IMR-90 (cell line): Measurements from ENCODE around the gene BRS3. TPM values are rescaled to one million over a fixed set of nuclear protein-coding genes. Genes with fewer than 3 reads are reported as not detected.

Experiments
- ATAC-seq: fragments of 200-7000 bp; cut with Tn5 transposase; 2 replicates; pipeline ENCODE4 v1.9.1; 2020; ENCODE audit warnings: low read depth, mild to moderate bottlenecking, moderate library complexity
- BruUV-seq: library from RNA; stranded (reverse); fragments of 400-500 nt; replicated peaks from 2 replicates; lab custom pipeline; 2021; lab: Mats Ljungman, UMichigan
- CTCF ChIA-PET: fragments of 300-600 bp; formaldehyde crosslinking; extraction: SDS; loops from one replicate; lab custom pipeline; 2021; ENCODE audit warnings: antibody characterized with exemption; lab: Yijun Ruan, JAX
- POLR2A ChIA-PET: fragments of 300-600 bp; sonication (Branson Sonifier 250); formaldehyde crosslinking; loops from one replicate; lab custom pipeline; 2022; ENCODE audit warnings: antibody characterized with exemption; ENCODE audit not compliant: unreplicated experiment; lab: Charles Lee
- DNase-seq: peaks from one replicate; pipeline ENCODE4 v3.0.0; 2013
- H2AFZ ChIP-seq: replicated peaks from 2 replicates; pipeline ENCODE3; 2013; ENCODE audit warnings: low read length, mild to moderate bottlenecking; ENCODE audit not compliant: poor library complexity
- H2AK5ac ChIP-seq: 2 replicates; pipeline ENCODE4 v1.6.1; 2013; ENCODE audit warnings: low read depth, low read length, inconsistent platforms
- H2AK9ac ChIP-seq: replicated peaks from 2 replicates; pipeline ENCODE3; 2013; ENCODE audit warnings: mild to moderate bottlenecking, low read depth, low read length, moderate library complexity; ENCODE audit not compliant: poor library complexity
- H2BK120ac ChIP-seq: 2 replicates; pipeline ENCODE4 v1.6.1; 2013; ENCODE audit warnings: low read depth, low read length, inconsistent platforms
- H2BK15ac ChIP-seq: 3 replicates; pipeline ENCODE4 v1.6.1; 2013; ENCODE audit warnings: low read depth, low read length, inconsistent platforms
- H2BK20ac ChIP-seq: 2 replicates; pipeline ENCODE4 v1.6.1; 2013; ENCODE audit warnings: low read depth, mild to moderate bottlenecking, inconsistent platforms, low read length, moderate library complexity
- H2BK5ac ChIP-seq: 2 replicates; pipeline ENCODE4 v1.6.1; 2013; ENCODE audit warnings: mild to moderate bottlenecking, low read depth, low read length, inconsistent platforms; ENCODE audit not compliant: poor library complexity, severe bottlenecking
- H3K14ac ChIP-seq: replicated peaks from 2 replicates; pipeline ENCODE4 v1.6.1; 2013; ENCODE audit warnings: low read depth, low read length, inconsistent platforms
- H3K18ac ChIP-seq: 2 replicates; pipeline ENCODE4 v1.6.1; 2013; ENCODE audit warnings: low read depth, low read length, control low read depth
- H3K23ac ChIP-seq: 2 replicates; pipeline ENCODE4 v1.6.1; 2013; ENCODE audit warnings: low read depth, low read length, inconsistent platforms
- H3K27ac ChIP-seq: 2 replicates; pipeline ENCODE4 v1.5.1; 2013; ENCODE audit warnings: mild to moderate bottlenecking, control low read depth, low read length; ENCODE audit not compliant: insufficient read depth
- H3K27me3 ChIP-seq: 2 replicates; pipeline ENCODE4 v1.6.1; 2013; ENCODE audit warnings: low read length; ENCODE audit not compliant: control insufficient read depth, insufficient read depth
- H3K36me3 ChIP-seq: 2 replicates; pipeline ENCODE4 v1.6.1; 2013; ENCODE audit warnings: low read length, mixed read lengths; ENCODE audit not compliant: control insufficient read depth, insufficient read depth
- H3K4ac ChIP-seq: 2 replicates; pipeline ENCODE4 v1.6.1; 2013; ENCODE audit warnings: low read depth, low read length, inconsistent platforms
- H3K4me1 ChIP-seq: 2 replicates; pipeline ENCODE4 v1.6.1; 2013; ENCODE audit warnings: low read length, mixed read lengths; ENCODE audit not compliant: control insufficient read depth, insufficient read depth
- H3K4me2 ChIP-seq: 2 replicates; pipeline ENCODE4 v1.6.1; 2013; ENCODE audit warnings: low read depth, mild to moderate bottlenecking, control low read depth, low read length, moderate library complexity
- H3K4me3 ChIP-seq: 2 replicates; pipeline ENCODE4 v1.5.1; 2013; ENCODE audit warnings: low read depth, mild to moderate bottlenecking, control low read depth, low read length, moderate library complexity; ENCODE audit not compliant: insufficient read depth
- H3K56ac ChIP-seq: 2 replicates; pipeline ENCODE4 v1.6.1; 2013; ENCODE audit warnings: low read length, inconsistent platforms; ENCODE audit not compliant: insufficient read depth; ENCODE audit errors: extremely low read depth
- H3K79me1 ChIP-seq, 2 experiments: 2 replicates each; pipeline ENCODE4 v1.6.1; 2013; ENCODE audit warnings: low read length in 2 of 2, inconsistent platforms in 1 of 2, low read depth in 1 of 2
- H3K9ac ChIP-seq: 2 replicates; pipeline ENCODE4 v1.6.1; 2013; ENCODE audit warnings: low read depth, low read length, control low read depth
- H3K9me1 ChIP-seq: 2 replicates; pipeline ENCODE4 v1.6.1; 2013; ENCODE audit warnings: low read length, inconsistent platforms; ENCODE audit not compliant: insufficient read depth
- H3K9me3 ChIP-seq: 2 replicates; pipeline ENCODE4 v1.6.1; 2013; ENCODE audit warnings: low read length; ENCODE audit not compliant: control insufficient read depth, insufficient read depth
- H4K20me1 ChIP-seq: 2 replicates; pipeline ENCODE4 v1.6.1; 2013; ENCODE audit warnings: low read length, inconsistent platforms; ENCODE audit not compliant: insufficient read depth
- H4K5ac ChIP-seq: 2 replicates; pipeline ENCODE4 v1.6.1; 2013; ENCODE audit warnings: mild to moderate bottlenecking, low read depth, low read length, control low read depth
- H4K8ac ChIP-seq, 2 experiments: 2 replicates each; pipeline ENCODE4 v1.6.1; 2013; ENCODE audit warnings: low read depth in 2 of 2, low read length in 2 of 2, control low read depth in 1 of 2, inconsistent platforms in 1 of 2
- H4K91ac ChIP-seq: 2 replicates; pipeline ENCODE4 v1.6.1; 2013; ENCODE audit warnings: low read depth, low read length, inconsistent platforms; ENCODE audit not compliant: insufficient read depth
- BHLHE40 ChIP-seq: fragments of 150-350 bp; IDR thresholded peaks from 2 replicates; pipeline ENCODE4 v1.6.1; 2016; ENCODE audit warnings: mild to moderate bottlenecking, low read depth, low read length
- CEBPB ChIP-seq: IDR thresholded peaks from 2 replicates; pipeline ENCODE4 v1.6.1; 2012; ENCODE audit warnings: low read depth, low read length, improper control_type of control experiment
- CHD1 ChIP-seq: IDR thresholded peaks from 2 replicates; pipeline ENCODE4 v1.6.1; 2012; ENCODE audit warnings: low read depth, low read length, improper control_type of control experiment
- FOS ChIP-seq: fragments of 150-350 bp; IDR thresholded peaks from 2 replicates; pipeline ENCODE4 v1.6.1; 2016; ENCODE audit warnings: low read depth, low read length
- MAFK ChIP-seq: IDR thresholded peaks from 2 replicates; pipeline ENCODE4 v1.6.1; 2012; ENCODE audit warnings: low read depth, low read length, improper control_type of control experiment
- MAZ ChIP-seq: IDR thresholded peaks from 2 replicates; pipeline ENCODE4 v1.6.1; 2012; ENCODE audit warnings: low read depth, mild to moderate bottlenecking, low read length, improper control_type of control experiment, moderate library complexity, borderline replicate concordance
- MXI1 ChIP-seq: IDR thresholded peaks from 2 replicates; pipeline ENCODE4 v1.6.1; 2012; ENCODE audit warnings: low read depth, mild to moderate bottlenecking, low read length, moderate library complexity, borderline replicate concordance
- NFE2L2 ChIP-seq: fragments of 150-350 bp; IDR thresholded peaks from 2 replicates; pipeline ENCODE4 v1.6.1; 2016; ENCODE audit warnings: low read depth, mild to moderate bottlenecking, low read length
- RAD21 ChIP-seq: IDR thresholded peaks from 2 replicates; pipeline ENCODE4 v1.6.1; 2012; ENCODE audit warnings: low read length, improper control_type of control experiment
- RCOR1 ChIP-seq: IDR thresholded peaks from 2 replicates; pipeline ENCODE4 v1.6.1; 2012; ENCODE audit warnings: mild to moderate bottlenecking, low read length, improper control_type of control experiment; ENCODE audit not compliant: insufficient replicate concordance
- RFX5 ChIP-seq: IDR thresholded peaks from 2 replicates; pipeline ENCODE4 v1.8.0; 2012; ENCODE audit warnings: low read depth, mild to moderate bottlenecking, low read length, moderate library complexity
- SMC3 ChIP-seq: fragments of 150-350 bp; IDR thresholded peaks from 2 replicates; pipeline ENCODE4 v1.6.1; 2016; ENCODE audit warnings: low read depth, mild to moderate bottlenecking, antibody characterized with exemption, low read length, moderate library complexity
- WGBS, 2 experiments: methylation state at CpG; one replicate each; pipeline versions ENCODE4 v1.1.5 to v1.1.7; 2013; ENCODE audit warnings: missing lambda C conversion rate in 2 of 2; ENCODE audit not compliant: insufficient read length in 1 of 2; ENCODE audit errors: extremely low coverage in 2 of 2; 5-methylcytosine and 5-hydroxymethylcytosine counted together
- dilution Hi-C: fragments of 300-500 bp; cut with HindIII; formaldehyde crosslinking; loops from one replicate; pipeline ENCODE4 v1.14.3; 2018; ENCODE audit warnings: low sequenced_read_pairs; ENCODE audit not compliant: unreplicated experiment
- in situ Hi-C: fragments of 300-500 bp; cut with MboI; formaldehyde crosslinking; loops from 3 replicates; pipeline ENCODE4 v1.14.3; 2019; ENCODE audit warnings: low sequenced_read_pairs, inconsistent platforms, mixed read lengths
- intact Hi-C: fragments of 100-400 bp; cut with micrococcal nuclease; formaldehyde crosslinking; loops from 2 replicates; pipeline ENCODE4 v1.10.0; 2022
- polyA plus RNA-seq, 3 experiments: library from polyadenylated mRNA; depleted of rRNA; stranded (reverse); fragments of >200 nt; gene quantifications; 2 replicates each; pipeline ENCODE4 v1.2.3, GENCODE V29; 2012; ENCODE audit warnings: low replicate concordance in 1 of 3
- total RNA-seq: library from RNA; depleted of rRNA; stranded (reverse); fragments of >200 nt; gene quantifications from 2 replicates; pipeline ENCODE4 v1.2.3, GENCODE V29; 2012
- TF ChIP-seq, protein P1 (sequence below): conservative IDR thresholded peaks from 2 replicates; pipeline ENCODE4 v1.5.1; 2012; ENCODE audit warnings: mild to moderate bottlenecking, low read depth, low read length, improper control_type of control experiment
- TF ChIP-seq, protein P2 (sequence below): fragments of 150-350 bp; IDR thresholded peaks from 2 replicates; pipeline ENCODE4 v1.6.1; 2016; ENCODE audit warnings: low read depth, mild to moderate bottlenecking, low read length, moderate library complexity, borderline replicate concordance
- TF ChIP-seq, protein P3 (sequence below): fragments of 150-350 bp; IDR thresholded peaks from 2 replicates; pipeline ENCODE4 v1.6.1; 2017; ENCODE audit warnings: mild to moderate bottlenecking, antibody characterized with exemption, low read length, low read depth

BRS3 gene
- total and polyA plus RNA-seq, 2 of the 4 experiments (the other 2 are of a cell fraction), result not detected

DNA sequence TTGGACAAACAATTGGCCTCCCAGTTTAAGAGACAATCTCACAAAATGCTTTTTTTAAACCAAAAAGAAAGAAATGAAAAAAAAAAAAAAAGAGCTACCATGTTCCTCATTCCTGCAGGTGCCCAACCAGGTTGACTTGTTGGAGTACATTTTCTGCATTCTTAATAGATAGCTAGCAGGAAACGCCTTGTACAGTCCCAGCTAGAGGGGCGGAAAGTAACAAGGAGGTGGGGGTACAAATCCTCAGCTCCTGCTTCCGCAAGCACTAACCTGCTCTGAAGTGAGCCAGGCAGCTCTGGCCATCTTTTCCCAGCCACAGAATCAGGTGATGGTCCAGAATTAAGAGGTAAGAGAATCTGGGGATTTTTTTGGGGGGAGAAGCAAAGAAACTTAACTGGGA lies 44.2 kb downstream of the BRS3 start, which contains the start of gene VGLL1:
TSS of gene VGLL1 (plus strand) at position 265 of the 400 bp plus-strand sequence. CDS start 3,806 bp downstream, outside the sequence.
- in situ Hi-C loops (no loop called here), intact Hi-C loops (no loop called here), dilution Hi-C loops (no loop called here)
- no peak within 1 kb of the TSS for H3K4ac ChIP-seq
- 40% methylated on average over 1 of the region's 3 CpGs; no CpG with 5 or more reads in 1 of the 2 experiments for WGBS, 2 experiments
- H3K4me2 ChIP-seq, result no peak within 1 kb of the TSS
- ChIA-PET CTCF (interaction anchor here (0.6 kb wide), 1 partner anchor 27 kb away, joined by 3 read pairs; no protein-coding TSS in a partner anchor), POLR2A (no interaction called here)
- H2BK5ac ChIP-seq, result no peak within 1 kb of the TSS
- ATAC-seq (no peak), DNase-seq (no peak)
- no peak within 1 kb of the TSS for H4K5ac ChIP-seq
- no peak within 1 kb of the TSS for H4K91ac ChIP-seq
- H3K14ac ChIP-seq, result no peak within 1 kb of the TSS
- H3K9me1 ChIP-seq, result no peaks in the 10 kb centered on the region
- no peak within 1 kb of the TSS for H3K4me3 ChIP-seq
- TF ChIP-seq SMC3, result no peak
- no peak for TF ChIP-seq MAZ
- no peak for TF ChIP-seq RAD21
- TF ChIP-seq MXI1, result no peak
- no peak for TF ChIP-seq CHD1
- no peak for TF ChIP-seq MAFK
- TF ChIP-seq NFE2L2, result no peak
- TF ChIP-seq, protein P1, sequence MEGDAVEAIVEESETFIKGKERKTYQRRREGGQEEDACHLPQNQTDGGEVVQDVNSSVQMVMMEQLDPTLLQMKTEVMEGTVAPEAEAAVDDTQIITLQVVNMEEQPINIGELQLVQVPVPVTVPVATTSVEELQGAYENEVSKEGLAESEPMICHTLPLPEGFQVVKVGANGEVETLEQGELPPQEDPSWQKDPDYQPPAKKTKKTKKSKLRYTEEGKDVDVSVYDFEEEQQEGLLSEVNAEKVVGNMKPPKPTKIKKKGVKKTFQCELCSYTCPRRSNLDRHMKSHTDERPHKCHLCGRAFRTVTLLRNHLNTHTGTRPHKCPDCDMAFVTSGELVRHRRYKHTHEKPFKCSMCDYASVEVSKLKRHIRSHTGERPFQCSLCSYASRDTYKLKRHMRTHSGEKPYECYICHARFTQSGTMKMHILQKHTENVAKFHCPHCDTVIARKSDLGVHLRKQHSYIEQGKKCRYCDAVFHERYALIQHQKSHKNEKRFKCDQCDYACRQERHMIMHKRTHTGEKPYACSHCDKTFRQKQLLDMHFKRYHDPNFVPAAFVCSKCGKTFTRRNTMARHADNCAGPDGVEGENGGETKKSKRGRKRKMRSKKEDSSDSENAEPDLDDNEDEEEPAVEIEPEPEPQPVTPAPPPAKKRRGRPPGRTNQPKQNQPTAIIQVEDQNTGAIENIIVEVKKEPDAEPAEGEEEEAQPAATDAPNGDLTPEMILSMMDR, result no peak
- TF ChIP-seq FOS, result no peak
- TF ChIP-seq CEBPB, result no peak
- TF ChIP-seq, protein P2, sequence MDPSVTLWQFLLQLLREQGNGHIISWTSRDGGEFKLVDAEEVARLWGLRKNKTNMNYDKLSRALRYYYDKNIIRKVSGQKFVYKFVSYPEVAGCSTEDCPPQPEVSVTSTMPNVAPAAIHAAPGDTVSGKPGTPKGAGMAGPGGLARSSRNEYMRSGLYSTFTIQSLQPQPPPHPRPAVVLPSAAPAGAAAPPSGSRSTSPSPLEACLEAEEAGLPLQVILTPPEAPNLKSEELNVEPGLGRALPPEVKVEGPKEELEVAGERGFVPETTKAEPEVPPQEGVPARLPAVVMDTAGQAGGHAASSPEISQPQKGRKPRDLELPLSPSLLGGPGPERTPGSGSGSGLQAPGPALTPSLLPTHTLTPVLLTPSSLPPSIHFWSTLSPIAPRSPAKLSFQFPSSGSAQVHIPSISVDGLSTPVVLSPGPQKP, result no peak
- no peak for TF ChIP-seq RCOR1
- TF ChIP-seq, protein P3, sequence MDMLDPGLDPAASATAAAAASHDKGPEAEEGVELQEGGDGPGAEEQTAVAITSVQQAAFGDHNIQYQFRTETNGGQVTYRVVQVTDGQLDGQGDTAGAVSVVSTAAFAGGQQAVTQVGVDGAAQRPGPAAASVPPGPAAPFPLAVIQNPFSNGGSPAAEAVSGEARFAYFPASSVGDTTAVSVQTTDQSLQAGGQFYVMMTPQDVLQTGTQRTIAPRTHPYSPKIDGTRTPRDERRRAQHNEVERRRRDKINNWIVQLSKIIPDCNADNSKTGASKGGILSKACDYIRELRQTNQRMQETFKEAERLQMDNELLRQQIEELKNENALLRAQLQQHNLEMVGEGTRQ, result no peak
- no peak for TF ChIP-seq BHLHE40
- no peak for TF ChIP-seq RFX5
- no peaks in the 10 kb centered on the region for H3K4me1 ChIP-seq
- no peak within 1 kb of the TSS for H3K27ac ChIP-seq
- H2BK120ac ChIP-seq, result no peak within 1 kb of the TSS
- H3K9ac ChIP-seq, result no peak within 1 kb of the TSS
- no peak within 1 kb of the TSS for H3K23ac ChIP-seq
- no peak within 1 kb of the TSS for H2AFZ ChIP-seq
- H4K8ac ChIP-seq, result no peak within 1 kb of the TSS
- no peaks in the 10 kb centered on the region for H3K36me3 ChIP-seq
- BruUV-seq, result no TSS peak
- no peaks in the 10 kb centered on the region for H4K20me1 ChIP-seq
- H3K9me3 ChIP-seq, result no peaks in the 10 kb centered on the region
- H3K56ac ChIP-seq, result no peak within 1 kb of the TSS
- no peak within 1 kb of the TSS for H2AK5ac ChIP-seq
- no peaks in the 10 kb centered on the region for H3K79me1 ChIP-seq
- no peak within 1 kb of the TSS for H2BK15ac ChIP-seq
- H2BK20ac ChIP-seq, result no peak within 1 kb of the TSS
- no peak within 1 kb of the TSS for H3K18ac ChIP-seq
- H3K27me3 ChIP-seq, result peaks cover 5% of the 10 kb centered on the region
- no peak within 1 kb of the TSS for H2AK9ac ChIP-seq
